OCI-LY3 (cell line): ENCODE measurements around the gene MAP4K3.

ENCODE experiments used
- H2AFZ ChIP-seq: fragments of 200-600, 300-600 bp; shearing (Covaris generic); 2 replicates; pipeline ENCODE4 v1.6.0; 2014; ENCODE audit warnings: antibody characterized with exemption, low read depth, low read length
- H3K27ac ChIP-seq: fragments of 200-600, 300-600 bp; sonication (generic); 2 replicates; pipeline ENCODE4 v1.5.1; 2014; ENCODE audit warnings: mild to moderate bottlenecking, low read length, moderate library complexity, mixed read lengths
- H3K27me3 ChIP-seq: fragments of 200-600, 300-600 bp; sonication (generic); 2 replicates; pipeline ENCODE4 v1.6.1; 2014; ENCODE audit warnings: low read depth, low read length, mixed read lengths
- H3K36me3 ChIP-seq: fragments of 200-600, 300-600 bp; sonication (generic); replicated peaks from 2 replicates; pipeline ENCODE3; 2014; ENCODE audit warnings: low read depth, low read length, mixed read lengths
- H3K4me1 ChIP-seq: fragments of 300-600, 200-600 bp; sonication (generic); 2 replicates; pipeline ENCODE4 v1.6.1; 2014; ENCODE audit warnings: low read length, mixed read lengths
- H3K4me2 ChIP-seq: fragments of 200-600, 300-600 bp; sonication (generic); 2 replicates; pipeline ENCODE4 v1.6.1; 2014; ENCODE audit warnings: low read length, mixed read lengths
- H3K4me3 ChIP-seq: fragments of 300-600, 200-600 bp; sonication (generic); 2 replicates; pipeline ENCODE4 v1.5.1; 2014; ENCODE audit warnings: antibody characterized with exemption, mild to moderate bottlenecking, low read length, moderate library complexity
- H3K79me2 ChIP-seq: fragments of 300-600, 200-600 bp; shearing (Covaris generic); 2 replicates; pipeline ENCODE4 v1.6.1; 2014; ENCODE audit warnings: mild to moderate bottlenecking, low read length, mixed read lengths
- H3K9ac ChIP-seq: fragments of 300-600, 200-600 bp; shearing (Covaris generic); 2 replicates; pipeline ENCODE4 v1.6.0; 2014; ENCODE audit warnings: mild to moderate bottlenecking, low read length, moderate library complexity
- H3K9me3 ChIP-seq: fragments of 200-600, 300-600 bp; shearing (Covaris generic); 2 replicates; pipeline ENCODE4 v1.6.1; 2014; ENCODE audit warnings: low read length, mixed read lengths; ENCODE audit not compliant: insufficient read depth
- H4K20me1 ChIP-seq: fragments of 200-600, 300-600 bp; sonication (generic); 2 replicates; pipeline ENCODE4 v1.6.1; 2016; ENCODE audit warnings: low read length, mixed read lengths; ENCODE audit not compliant: insufficient read depth
- CTCF ChIP-seq: fragments of 200-600, 300-600 bp; sonication (generic); IDR thresholded peaks from 2 replicates; pipeline ENCODE4 v1.5.1; 2014; ENCODE audit warnings: antibody characterized with exemption, low read length, low read depth
- EZH2phosphoT487 ChIP-seq: fragments of 200-600 bp; shearing (Covaris generic); IDR thresholded peaks from 2 replicates; pipeline ENCODE4 v1.6.1; 2018; ENCODE audit warnings: antibody characterized with exemption, mixed run types, low read depth

Gene MAP4K3

DNA sequence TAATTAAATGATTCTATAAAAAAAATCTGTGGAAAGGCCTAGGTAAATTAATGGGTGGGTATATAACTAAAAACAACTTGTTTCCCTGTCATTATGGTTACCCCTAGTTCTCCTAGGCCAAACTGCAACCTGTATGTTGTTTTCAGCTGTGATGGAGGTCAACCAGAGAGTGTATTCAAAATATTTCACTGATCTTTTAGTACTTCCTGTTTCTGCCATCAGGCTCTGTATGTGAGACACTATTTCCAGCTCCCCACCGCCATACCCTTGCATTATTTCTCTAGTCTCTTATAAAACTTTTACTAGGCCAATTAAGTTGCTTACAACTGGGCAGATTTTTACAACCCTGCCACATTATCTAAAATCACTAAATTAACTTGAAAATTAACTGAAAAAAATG, 172.4 kb downstream of the MAP4K3 start:
- no peaks in the 10 kb centered on the region for H4K20me1 ChIP-seq
- no peak overlapping the region for H3K4me3 ChIP-seq
- no peaks in the 10 kb centered on the region for H3K9me3 ChIP-seq
- no peaks in the 10 kb centered on the region for H3K27me3 ChIP-seq
- TF ChIP-seq EZH2phosphoT487 (no peak), CTCF (no peak)
- H3K27ac ChIP-seq: peak overlapping the region; percentile 43
- H2AFZ ChIP-seq: peak overlapping the region; percentile 19; the same call in 1 of the 2 replicates
- H3K4me1 ChIP-seq: peaks cover 28% of the 10 kb centered on the region
- no peaks in the 10 kb centered on the region for H3K79me2 ChIP-seq
- no peaks in the 10 kb centered on the region for H3K36me3 ChIP-seq
- no peak overlapping the region for H3K9ac ChIP-seq
- peak overlapping the region; percentile 43 for H3K4me2 ChIP-seq

DNA sequence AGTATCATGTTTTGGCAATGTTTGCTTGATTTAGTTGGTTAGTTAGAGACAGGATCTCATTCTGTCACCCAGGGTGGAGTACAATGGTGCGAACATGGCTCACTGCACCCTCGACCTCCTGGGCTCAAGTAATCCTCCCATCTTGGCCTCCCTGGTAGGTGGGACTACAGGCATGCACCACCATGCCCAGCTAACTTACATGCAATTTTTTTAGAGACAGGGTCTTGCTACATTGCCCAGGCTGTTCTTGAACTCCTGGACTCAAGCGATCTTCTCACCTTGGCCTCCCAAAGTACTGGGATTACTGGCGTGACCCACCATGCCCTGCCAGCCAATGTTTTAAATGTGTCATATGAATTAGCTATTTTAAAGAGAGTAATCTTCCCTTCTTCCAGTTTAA, 177.0 kb downstream of the MAP4K3 start:
- TF ChIP-seq EZH2phosphoT487 (no peak), CTCF (no peak)
- Histone ChIP-seq H3K27ac (no peak overlapping the region), H4K20me1 (no peaks in the 10 kb centered on the region), H3K79me2 (no peaks in the 10 kb centered on the region), H3K9me3 (no peaks in the 10 kb centered on the region), H3K9ac (no peak overlapping the region), H3K4me3 (no peak overlapping the region), H3K4me1 (peaks cover 13% of the 10 kb centered on the region), H3K4me2 (no peak overlapping the region), H3K36me3 (no peaks in the 10 kb centered on the region), H3K27me3 (no peaks in the 10 kb centered on the region), H2AFZ (no peak overlapping the region)

DNA sequence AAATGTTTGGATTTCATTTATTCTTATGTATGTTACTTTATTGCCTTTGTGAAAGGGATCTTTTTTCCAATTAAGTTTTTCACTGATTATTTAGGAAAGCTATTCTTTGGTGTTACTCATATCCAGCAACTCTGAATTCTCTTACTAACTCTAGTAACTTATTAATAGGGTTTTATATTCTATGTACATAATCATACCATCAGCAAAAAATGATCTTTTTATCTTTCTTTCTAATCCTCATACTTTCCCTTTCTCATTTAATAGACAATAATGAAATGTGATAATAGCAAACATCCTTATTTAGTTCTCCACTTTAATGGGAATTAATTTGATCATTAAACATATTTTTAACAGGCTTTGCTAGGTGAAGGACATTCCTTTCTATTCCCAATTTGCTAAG, 181.0 kb downstream of the MAP4K3 start:
- no peaks in the 10 kb centered on the region for H3K27me3 ChIP-seq
- no peak overlapping the region for H2AFZ ChIP-seq
- no peaks in the 10 kb centered on the region for H3K9me3 ChIP-seq
- no peak overlapping the region for H3K4me2 ChIP-seq
- H4K20me1 ChIP-seq: no peaks in the 10 kb centered on the region
- no peak overlapping the region for H3K27ac ChIP-seq
- no peaks in the 10 kb centered on the region for H3K79me2 ChIP-seq
- H3K36me3 ChIP-seq: peaks cover 9% of the 10 kb centered on the region
- H3K9ac ChIP-seq: no peak overlapping the region
- no peak for TF ChIP-seq EZH2phosphoT487
- TF ChIP-seq CTCF: no peak
- no peak overlapping the region for H3K4me3 ChIP-seq
- no peaks in the 10 kb centered on the region for H3K4me1 ChIP-seq

DNA sequence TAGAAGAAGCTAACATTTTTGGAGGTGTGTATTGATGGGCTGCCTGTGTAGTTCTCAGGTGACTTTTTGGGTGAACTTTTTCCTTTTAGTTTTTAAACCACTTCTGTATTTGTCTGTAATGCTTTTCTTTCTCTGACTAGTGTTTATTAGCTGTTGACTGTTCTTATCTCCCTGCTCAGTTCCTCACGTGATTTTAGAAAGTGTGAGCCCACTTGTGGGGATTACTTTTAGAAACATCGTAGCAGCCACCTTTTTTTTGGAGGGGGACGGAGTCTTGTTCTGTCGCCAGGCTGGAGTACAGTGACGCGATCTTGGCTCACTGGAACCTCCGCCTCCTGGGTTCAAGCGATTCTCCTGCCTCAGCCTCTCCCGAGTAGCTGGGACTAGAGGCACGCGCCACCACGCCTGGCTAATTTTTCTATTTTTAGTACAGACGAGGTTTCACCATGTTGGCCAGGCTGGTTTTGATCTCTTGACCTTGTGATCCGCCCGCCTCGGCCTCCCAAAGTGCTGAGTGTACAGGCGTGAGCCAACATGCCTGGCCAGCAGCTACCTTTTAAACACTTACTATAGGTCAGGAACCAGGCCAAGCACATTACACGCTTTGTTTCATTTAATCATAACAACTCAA, 184.1 kb downstream of the MAP4K3 start:
- H3K79me2 ChIP-seq: no peaks in the 10 kb centered on the region
- H3K4me2 ChIP-seq: no peak overlapping the region
- H3K36me3 ChIP-seq: peaks cover 16% of the 10 kb centered on the region
- no peak overlapping the region for H3K4me3 ChIP-seq
- no peak overlapping the region for H2AFZ ChIP-seq
- no peaks in the 10 kb centered on the region for H3K27me3 ChIP-seq
- no peak overlapping the region for H3K27ac ChIP-seq
- TF ChIP-seq CTCF: no peak
- no peaks in the 10 kb centered on the region for H3K4me1 ChIP-seq
- no peak overlapping the region for H3K9ac ChIP-seq
- no peaks in the 10 kb centered on the region for H3K9me3 ChIP-seq
- H4K20me1 ChIP-seq: no peaks in the 10 kb centered on the region
